ENCODE results near the gene GCDH.
A peak's percentile ranks its signal among the peaks of the same experiment; 100 is the strongest.

GCDH gene

GRCh38 chr19:12875086-12875485 lies 15.9 kb upstream of the GCDH start:
- no peak for DNase-seq (ENCODE audit: low spot score)
- TF ChIP-seq CTCF (IDR thresholded peaks at IDR 0.05): no peak
- Histone ChIP-seq H3K4me3 (no peak overlapping the region), H3K27ac (no peak overlapping the region)

DNA sequence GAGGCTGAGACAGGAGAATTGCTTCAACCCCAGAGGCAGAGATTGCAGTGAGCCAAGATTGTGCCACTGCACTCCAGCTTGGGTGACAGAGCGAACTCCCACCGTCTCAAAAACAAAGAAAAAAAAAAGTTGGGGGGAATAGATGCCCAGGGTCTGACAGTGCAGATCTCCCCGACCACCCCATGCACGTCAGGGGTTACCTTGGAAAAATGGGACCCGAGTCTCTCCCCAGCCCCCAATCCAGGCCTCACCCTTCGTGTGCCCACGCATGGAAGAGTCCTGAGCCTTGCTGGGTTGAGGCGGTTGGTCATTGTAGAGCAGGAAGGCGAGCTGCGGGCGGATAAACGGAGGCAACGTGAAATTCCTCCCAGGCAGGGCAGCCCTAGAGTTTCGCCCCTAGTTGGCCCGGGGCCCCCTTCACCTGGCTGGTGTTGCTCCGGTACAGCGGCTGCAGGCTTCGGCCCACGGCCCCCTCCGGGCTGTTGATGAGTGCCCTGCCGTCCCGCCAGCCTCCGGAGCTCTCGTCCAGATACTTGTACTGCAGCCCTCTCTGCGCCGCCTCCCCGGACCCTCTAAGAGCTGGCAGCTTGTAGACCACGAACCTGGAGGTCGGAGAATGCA lies 10.3 kb upstream of the GCDH start:
- no peak for TF ChIP-seq CTCF (IDR thresholded peaks at IDR 0.05)
- peak overlapping the region; percentile 84 to 95 for H3K27ac ChIP-seq
- H3K4me3 ChIP-seq: peak overlapping the region; percentile 78
- no peak for DNase-seq (ENCODE audit: low spot score)

DNA sequence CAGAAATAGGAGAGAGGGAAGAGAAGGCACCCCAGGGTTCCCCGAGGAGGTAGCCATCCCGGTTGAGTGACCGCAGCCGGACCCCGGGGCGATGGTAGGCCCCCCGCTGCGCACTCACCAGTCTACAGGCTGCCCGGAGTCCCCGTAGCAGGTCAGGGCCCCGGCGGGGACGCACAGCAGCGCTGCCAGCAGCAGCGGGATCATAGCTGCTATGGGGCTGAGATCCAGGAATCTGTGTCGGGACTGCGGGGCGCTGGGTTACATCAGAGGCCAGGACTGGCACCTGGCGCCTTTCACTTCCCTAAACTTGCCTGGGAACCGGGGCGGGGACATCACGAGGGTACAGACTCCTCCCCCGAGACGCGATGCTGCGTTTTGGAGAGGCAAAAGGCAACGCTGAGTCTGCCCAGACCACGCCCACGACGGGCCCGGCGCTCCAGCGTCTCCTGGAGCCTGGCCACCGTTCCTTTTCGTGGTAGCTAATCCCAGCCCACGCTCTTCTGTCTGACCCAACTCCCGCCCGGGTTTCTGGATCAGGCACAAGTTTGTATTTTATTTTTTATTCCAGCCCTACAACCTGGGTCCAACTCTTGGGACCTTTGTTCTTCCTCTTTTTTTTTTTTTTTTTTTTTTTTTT lies 9.7 kb upstream of the GCDH start, which contains the start of gene DNASE2:
TSS of gene DNASE2 (minus strand) at position 278 of the 637 bp plus-strand sequence. CDS start at position 204, 74 bp downstream.
- peak; percentile 97 for DNase-seq (ENCODE audit: low spot score)
- TF ChIP-seq CTCF (IDR thresholded peaks at IDR 0.05): no peak
- H3K4me3 ChIP-seq: peak within 1 kb of the TSS; percentile 78
- peak within 1 kb of the TSS; percentile 84 to 95 for H3K27ac ChIP-seq

GRCh38 chr19:12882589-12882988 lies 8.4 kb upstream of the GCDH start:
- H3K27ac ChIP-seq: no peak overlapping the region
- no peak for DNase-seq (ENCODE audit: low spot score)
- no peak overlapping the region for H3K4me3 ChIP-seq
- no peak for TF ChIP-seq CTCF (IDR thresholded peaks at IDR 0.05)

DNA sequence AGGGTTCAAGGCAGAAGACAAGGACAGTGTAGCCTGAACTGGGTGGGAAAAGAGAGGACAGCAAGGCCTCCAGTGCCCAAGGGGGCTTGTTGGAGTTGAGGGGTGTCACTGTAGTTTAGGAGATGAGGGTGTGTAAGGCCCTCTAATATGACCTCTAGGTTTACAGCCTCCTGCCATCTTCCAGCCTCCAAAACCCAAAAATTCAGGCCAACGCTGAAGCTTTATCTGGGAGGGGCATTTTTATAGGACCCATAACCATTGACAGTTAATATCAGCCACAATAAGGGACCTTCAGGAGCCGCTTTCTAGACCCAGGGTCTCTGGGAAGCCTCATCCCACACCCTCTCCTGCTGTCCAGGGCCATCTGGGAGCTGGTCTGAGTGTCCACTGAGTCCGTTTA lies 6.8 kb upstream of the GCDH start:
- Histone ChIP-seq H3K27ac (no peak overlapping the region), H3K4me3 (no peak overlapping the region)
- no peak for TF ChIP-seq CTCF (IDR thresholded peaks at IDR 0.05)
- DNase-seq (ENCODE audit: low spot score): no peak

- Histone ChIP-seq H3K27ac (no peak overlapping the region), H3K4me3 (peak overlapping the region; percentile 57)
- no peak for DNase-seq (ENCODE audit: low spot score)
- no peak for TF ChIP-seq CTCF (IDR thresholded peaks at IDR 0.05)
Observed at GRCh38 chr19:12884627-12884925, 6.4 kb upstream of the GCDH start.
